Measurements from ENCODE around the gene LRRC2. TPM values are rescaled to one million over a fixed set of nuclear protein-coding genes. Genes with fewer than 3 reads are reported as not detected.
A peak's percentile ranks its signal among the peaks of the same experiment; 100 is the strongest.

The LRRC2 gene
- total RNA-seq, 4 donors from 2014 or later = 1.0 to 3.5 (median 3.3) TPM

GRCh38 chr3:46506526-46506925 lies 59.6 kb downstream of the LRRC2 start:
- no peak for TF ChIP-seq CTCF (IDR thresholded peaks at IDR 0.05)
- no peak for TF ChIP-seq POLR2A (IDR thresholded peaks at IDR 0.05)
- no peak overlapping the region for H3K4me3 ChIP-seq (ENCODE audit: low read depth, poor library complexity, severe bottlenecking)
- WGBS, 2 donors = 90 to 97% methylated on average over 3 of the region's 3 CpGs
- intact Hi-C loops (cut with DNase I; ENCODE audit: low total_unique reads) = no loop called here
- peak in 1 of 2 donors; percentile 17 for DNase-seq (ENCODE audit: low spot score in 2 of 2)

GRCh38 chr3:46505953-46506352 lies 60.1 kb downstream of the LRRC2 start:
- no peak overlapping the region for H3K4me3 ChIP-seq (ENCODE audit: low read depth, poor library complexity, severe bottlenecking)
- DNase-seq (ENCODE audit: low spot score in 2 of 2) = peak in 1 of 2 donors; percentile 46
- intact Hi-C loops (cut with DNase I; ENCODE audit: low total_unique reads) = no loop called here
- TF ChIP-seq CTCF (IDR thresholded peaks at IDR 0.05) (no peak), POLR2A (IDR thresholded peaks at IDR 0.05) (no peak)
- WGBS, 2 donors = 90 to 96% methylated on average over 10 of the region's 10 CpGs

- H3K4me3 ChIP-seq (ENCODE audit: low read depth, poor library complexity, severe bottlenecking) = no peak overlapping the region
- DNase-seq (ENCODE audit: low spot score in 2 of 2) = peak in 1 of 2 donors; percentile 29
- intact Hi-C loops (cut with DNase I; ENCODE audit: low total_unique reads) = no loop called here
- TF ChIP-seq CTCF (IDR thresholded peaks at IDR 0.05) = no peak
- no peak for TF ChIP-seq POLR2A (IDR thresholded peaks at IDR 0.05)
- 51 to 53% methylated on average over 5 of the region's 5 CpGs for WGBS, 2 donors
Measured at GRCh38 chr3:46504789-46505188, 61.3 kb downstream of the LRRC2 start.

- H3K4me3 ChIP-seq (ENCODE audit: low read depth, poor library complexity, severe bottlenecking) = no peak overlapping the region
- TF ChIP-seq CTCF (IDR thresholded peaks at IDR 0.05) (no peak), POLR2A (IDR thresholded peaks at IDR 0.05) (no peak)
- intact Hi-C loops (cut with DNase I; ENCODE audit: low total_unique reads) = no loop called here
- peak in 1 of 2 donors; percentile 56 for DNase-seq (ENCODE audit: low spot score in 2 of 2)
- 70 to 77% methylated on average over 7 of the region's 7 CpGs for WGBS, 2 donors
Measured at GRCh38 chr3:46503200-46503874, 62.8 kb downstream of the LRRC2 start.

- DNase-seq (ENCODE audit: low spot score in 2 of 2) = peak in 1 of 2 donors; percentile 29
- intact Hi-C loops (cut with DNase I; ENCODE audit: low total_unique reads) = no loop called here
- H3K4me3 ChIP-seq (ENCODE audit: low read depth, poor library complexity, severe bottlenecking) = no peak overlapping the region
- WGBS, 2 donors = 74 to 84% methylated on average over 4 of the region's 4 CpGs
- TF ChIP-seq CTCF (IDR thresholded peaks at IDR 0.05) (no peak), POLR2A (IDR thresholded peaks at IDR 0.05) (no peak)
Measured at GRCh38 chr3:46501702-46502101, 64.4 kb downstream of the LRRC2 start.
